HepG2 (cell line): ENCODE data around the gene ZNF385B. TPM values are rescaled to one million over a fixed set of nuclear protein-coding genes. Genes with fewer than 3 reads are reported as not detected.

ENCODE experiments used
- ATF4 ChIP-seq, 2 experiments: fragments of 450-650 bp in 1 of 2; sonication (generic) in 1 of 2; formaldehyde crosslinking; IDR thresholded peaks; 2 replicates each; pipeline versions ENCODE4 v1.5.0 to v1.8.0; 2020 to 2022; ENCODE audit warnings: mild to moderate bottlenecking in 1 of 2, missing genetic modification reagents in 1 of 2
- FOXC1 ChIP-seq: sonication (generic); formaldehyde crosslinking; IDR thresholded peaks from 2 replicates; pipeline ENCODE4 v1.8.0; 2022; ENCODE audit warnings: mild to moderate bottlenecking, missing genetic modification reagents, borderline replicate concordance
- FOXO1 ChIP-seq: sonication (generic); formaldehyde crosslinking; IDR thresholded peaks from 2 replicates; pipeline ENCODE4 v1.4.0; 2020; ENCODE audit warnings: missing genetic modification reagents
- HMGXB3 ChIP-seq: sonication (generic); formaldehyde crosslinking; IDR thresholded peaks from 2 replicates; pipeline ENCODE4 v1.4.0; 2020; ENCODE audit warnings: missing genetic modification reagents, borderline replicate concordance
- KAT8 ChIP-seq: IDR thresholded peaks from 2 replicates; pipeline ENCODE4 v1.6.1; 2016; ENCODE audit warnings: missing genetic modification reagents, missing compliant biosample characterization
- NFKBIZ ChIP-seq: IDR thresholded peaks from 2 replicates; pipeline ENCODE4 v1.6.1; 2018; ENCODE audit warnings: missing genetic modification reagents, missing compliant biosample characterization
- NR2C2 ChIP-seq: sonication (generic); formaldehyde crosslinking; IDR thresholded peaks from 2 replicates; pipeline ENCODE4 v1.4.0; 2020; ENCODE audit warnings: missing genetic modification reagents, mild to moderate bottlenecking, moderate library complexity, borderline replicate concordance
- RXRB ChIP-seq: IDR thresholded peaks from 2 replicates; pipeline ENCODE4 v1.6.1; 2016; ENCODE audit warnings: borderline replicate concordance, missing genetic modification reagents, missing compliant biosample characterization
- XRCC5 ChIP-seq: fragments of 200-400 bp; formaldehyde crosslinking; optimal IDR thresholded peaks from 2 replicates; pipeline ENCODE3; 2017; ENCODE audit warnings: mild to moderate bottlenecking, low read length
- ZBTB42 ChIP-seq: sonication (generic); formaldehyde crosslinking; IDR thresholded peaks from 2 replicates; pipeline ENCODE4 v1.5.0; 2020; ENCODE audit warnings: mild to moderate bottlenecking, missing genetic modification reagents
- ZNF225 ChIP-seq: sonication (generic); formaldehyde crosslinking; IDR thresholded peaks from 2 replicates; pipeline ENCODE4 v1.4.0; 2020; ENCODE audit warnings: mild to moderate bottlenecking, missing genetic modification reagents
- ZNF407 ChIP-seq: sonication (generic); formaldehyde crosslinking; IDR thresholded peaks from one replicate; pipeline ENCODE4 v1.5.1; 2020; ENCODE audit warnings: mild to moderate bottlenecking, missing genetic modification reagents; ENCODE audit errors: not compliant biosample characterization
- ZNF775 ChIP-seq: sonication (generic); formaldehyde crosslinking; IDR thresholded peaks from 2 replicates; pipeline ENCODE4 v1.4.0; 2020; ENCODE audit warnings: missing genetic modification reagents, mild to moderate bottlenecking, moderate library complexity, borderline replicate concordance
- polyA plus RNA-seq, 8 experiments: library from polyadenylated mRNA; depleted of rRNA in 3 of 8; stranded (reverse) in 7 of 8; unstranded in 1 of 8; fragments of >200 nt; fragmentation: Illumina TruSeq in 4 of 8; extraction: Trizol in 4 of 8; gene quantifications; 2 replicates each; pipeline versions ENCODE4 v1.2.1 to v1.2.3, GENCODE V29; 2011 to 2016; ENCODE audit warnings: low read depth in 4 of 8, missing spikeins in 1 of 8, mixed read lengths in 1 of 8; ENCODE audit not compliant: insufficient read depth in 1 of 8
- total RNA-seq, 5 experiments: library from RNA; depleted of rRNA; stranded (reverse); fragments of >200 nt; fragmentation: Illumina TruSeq; extraction: Trizol; gene quantifications; 2 replicates each; pipeline ENCODE4 v1.2.3, GENCODE V29; 2016; ENCODE audit warnings: low read depth in 1 of 5
- TF ChIP-seq, protein P1 (sequence below): sonication (generic); formaldehyde crosslinking; IDR thresholded peaks from 2 replicates; pipeline ENCODE4 v1.4.0; 2020; ENCODE audit warnings: missing genetic modification reagents, low read depth, mild to moderate bottlenecking, borderline replicate concordance

ZNF385B gene
- total and polyA plus RNA-seq, 2 of the 13 experiments (the other 11 are each of a cell fraction or from before 2014, with no cell fraction given), result 3.3 to 6.7 TPM

DNA sequence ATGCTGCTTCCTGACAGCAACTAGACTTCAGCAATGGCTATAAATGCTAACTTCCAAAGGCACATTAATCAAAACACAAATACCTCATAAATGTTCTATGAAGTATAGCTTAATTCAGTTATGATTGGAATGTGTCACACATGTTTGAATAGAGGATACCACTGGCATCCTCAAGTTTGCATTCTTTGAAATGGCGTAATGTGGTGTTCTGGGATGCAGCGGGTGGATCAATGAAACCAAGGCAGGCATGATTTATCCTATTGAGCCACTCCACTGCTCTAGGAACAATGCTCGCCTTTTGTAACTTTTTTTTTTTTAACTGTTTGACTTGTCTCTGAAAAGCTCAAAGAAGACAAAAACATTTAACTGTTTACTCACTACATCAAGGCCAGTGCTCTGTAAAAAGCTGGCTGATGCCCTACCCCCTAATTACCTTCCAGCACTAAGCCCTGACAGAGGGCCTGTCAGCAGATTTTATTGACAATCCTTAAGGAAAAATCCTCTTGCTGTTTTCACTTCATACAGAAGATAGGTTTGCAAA is 318.0 kb downstream of the ZNF385B start (continued):
- TF ChIP-seq, protein P1, sequence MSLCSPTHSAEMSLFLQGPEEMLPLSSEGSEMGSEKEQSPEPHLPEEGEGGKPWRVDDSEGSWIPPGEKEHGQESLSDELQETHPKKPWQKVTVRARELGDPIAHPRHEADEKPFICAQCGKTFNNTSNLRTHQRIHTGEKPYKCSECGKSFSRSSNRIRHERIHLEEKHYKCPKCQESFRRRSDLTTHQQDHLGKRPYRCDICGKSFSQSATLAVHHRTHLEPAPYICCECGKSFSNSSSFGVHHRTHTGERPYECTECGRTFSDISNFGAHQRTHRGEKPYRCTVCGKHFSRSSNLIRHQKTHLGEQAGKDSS (CRISPR knock-in tag), result peak; percentile 92
- TF ChIP-seq ZNF225 (CRISPR knock-in tag) (no peak), FOXC1 (CRISPR knock-in tag) (no peak; the same call in 1 of the 2 replicates), ZNF407 (CRISPR knock-in tag) (no peak), NFKBIZ (CRISPR knock-in tag) (peak; percentile 87; the same call in 1 of the 2 replicates), FOXO1 (peak; percentile 93; the same call in 1 of the 2 replicates), HMGXB3 (CRISPR knock-in tag) (peak; percentile 27; the same call in 1 of the 2 replicates), ZNF775 (peak; percentile 72; the same call in 1 of the 2 replicates), KAT8 (peak; percentile 83), XRCC5 (peak; percentile 65), ZBTB42 (CRISPR knock-in tag) (no peak), ATF4 (CRISPR knock-in tag; IDR thresholded peaks at IDR 0.05) (peak in 1 of 2 experiments; percentile 84; a peak in 2 of 4 replicates), NR2C2 (CRISPR knock-in tag) (peak; percentile 56; the same call in 1 of the 2 replicates), RXRB (CRISPR knock-in tag) (peak; percentile 92)
